ENCODE results near the gene CYP3A5. TPM values are rescaled to one million over a fixed set of nuclear protein-coding genes. Genes with fewer than 3 reads are reported as not detected.
A peak's percentile ranks its signal among the peaks of the same experiment; 100 is the strongest.

Gene CYP3A5
- total and polyA plus RNA-seq, 2 of the 4 experiments (the other 2 are of a cell fraction) = not detected

GRCh38 chr7:99707096-99707495, 27.3 kb upstream of the CYP3A5 start:
- no peak overlapping the region for H3K18ac ChIP-seq (ENCODE audit: low read depth, low read length)
- H3K27ac ChIP-seq (ENCODE audit: insufficient read depth, low read length) = no peak overlapping the region
- intact Hi-C loops (cut with micrococcal nuclease) = no loop called here
- H3K27me3 ChIP-seq (ENCODE audit: control insufficient read depth, insufficient read depth, low read length) = no peaks in the 10 kb centered on the region
- H3K4me1 ChIP-seq (ENCODE audit: control insufficient read depth, insufficient read depth, low read length) = no peaks in the 10 kb centered on the region
- no peak overlapping the region for H3K23ac ChIP-seq (ENCODE audit: low read depth, low read length)
- no peak overlapping the region for H2BK120ac ChIP-seq (ENCODE audit: low read depth, low read length)
- ATAC-seq (ENCODE audit: low read depth) (no peak), DNase-seq (peak; percentile 21)
- H3K9me1 ChIP-seq (ENCODE audit: insufficient read depth, low read length) = no peaks in the 10 kb centered on the region
- no peak overlapping the region for H3K9ac ChIP-seq (ENCODE audit: low read depth, low read length)
- in situ Hi-C loops (cut with MboI; ENCODE audit: low sequenced_read_pairs) = no loop called here
- no peak overlapping the region for H4K91ac ChIP-seq (ENCODE audit: insufficient read depth, low read depth, low read length)
- H3K56ac ChIP-seq (ENCODE audit: extremely low read depth, insufficient read depth, low read length) = no peak overlapping the region
- H3K4ac ChIP-seq (ENCODE audit: low read depth, low read length) = no peak overlapping the region
- H2AK9ac ChIP-seq (replicated peaks; ENCODE audit: low read depth, low read length, poor library complexity) = no peak overlapping the region
- POLR2A ChIA-PET (ENCODE audit: unreplicated experiment) = no interaction called here
- no peak overlapping the region for H4K5ac ChIP-seq (ENCODE audit: low read depth, low read length)
- H3K4me2 ChIP-seq (ENCODE audit: low read depth, low read length) = no peak overlapping the region
- WGBS, 2 experiments (ENCODE audit: extremely low coverage in 2 of 2, insufficient read length in 1 of 2) = no CpG with 5 or more reads among the region's 1 CpG
- no peak overlapping the region for H2BK5ac ChIP-seq (ENCODE audit: low read depth, low read length, poor library complexity, severe bottlenecking)
- peaks cover 5% of the 10 kb centered on the region; the same call in 1 of the 2 replicates for H3K9me3 ChIP-seq (ENCODE audit: control insufficient read depth, insufficient read depth, low read length)
- TF ChIP-seq CTCF (conservative IDR thresholded peaks at IDR 0.05; ENCODE audit: low read depth, low read length) = no peak
- TF ChIP-seq USF2 (IDR thresholded peaks at IDR 0.05; ENCODE audit: low read depth, low read length) = no peak
- no peak for TF ChIP-seq BHLHE40 (IDR thresholded peaks at IDR 0.05; ENCODE audit: low read depth, low read length)
- TF ChIP-seq POLR2A (IDR thresholded peaks at IDR 0.05; ENCODE audit: low read depth, low read length) = no peak
- TF ChIP-seq MAFK (IDR thresholded peaks at IDR 0.05; ENCODE audit: low read depth, low read length) = no peak
- no peak for TF ChIP-seq FOS (IDR thresholded peaks at IDR 0.05; ENCODE audit: low read depth, low read length)
- no peak for TF ChIP-seq MXI1 (IDR thresholded peaks at IDR 0.05; ENCODE audit: borderline replicate concordance, low read depth, low read length)
- no peak for TF ChIP-seq MAZ (IDR thresholded peaks at IDR 0.05; ENCODE audit: borderline replicate concordance, low read depth, low read length)
- no peak for TF ChIP-seq SMC3 (IDR thresholded peaks at IDR 0.05; ENCODE audit: low read depth, low read length)
- TF ChIP-seq RAD21 (IDR thresholded peaks at IDR 0.05; ENCODE audit: low read length) = no peak
- no peak for TF ChIP-seq RFX5 (IDR thresholded peaks at IDR 0.05; ENCODE audit: low read depth, low read length)
- no peak for TF ChIP-seq CEBPB (IDR thresholded peaks at IDR 0.05; ENCODE audit: low read depth, low read length)
- no peak for TF ChIP-seq RCOR1 (IDR thresholded peaks at IDR 0.05; ENCODE audit: insufficient replicate concordance, low read length)
- no peak for TF ChIP-seq NFE2L2 (IDR thresholded peaks at IDR 0.05; ENCODE audit: low read depth, low read length)
- TF ChIP-seq ELK1 (IDR thresholded peaks at IDR 0.05; ENCODE audit: borderline replicate concordance, low read depth, low read length) = no peak
- dilution Hi-C loops (cut with HindIII; ENCODE audit: low sequenced_read_pairs, unreplicated experiment) = no loop called here
- H4K20me1 ChIP-seq (ENCODE audit: insufficient read depth, low read length) = no peaks in the 10 kb centered on the region
- BruUV-seq (replicated peaks) = no TSS peak
- H3K14ac ChIP-seq (replicated peaks; ENCODE audit: low read depth, low read length) = no peak overlapping the region
- CTCF ChIA-PET = no interaction called here
- H2BK20ac ChIP-seq (ENCODE audit: low read depth, low read length) = no peak overlapping the region
- H3K79me1 ChIP-seq (ENCODE audit: low read depth in 1 of 2, low read length in 2 of 2) = no peaks in the 10 kb centered on the region
- no peak overlapping the region for H2BK15ac ChIP-seq (ENCODE audit: low read depth, low read length)
- H2AFZ ChIP-seq (replicated peaks; ENCODE audit: low read length, poor library complexity) = no peak overlapping the region
- H4K8ac ChIP-seq (ENCODE audit: low read depth in 2 of 2, low read length in 2 of 2) = no peak overlapping the region
- H3K4me3 ChIP-seq (ENCODE audit: insufficient read depth, low read depth, low read length) = no peak overlapping the region
- H2AK5ac ChIP-seq (ENCODE audit: low read depth, low read length) = no peak overlapping the region
- no peaks in the 10 kb centered on the region for H3K36me3 ChIP-seq (ENCODE audit: control insufficient read depth, insufficient read depth, low read length)

Data from IMR-90 (cell line).